Prostate gland (tissue), 2 donors: Measurements from ENCODE around the gene PDZD4. TPM values are rescaled to one million over a fixed set of nuclear protein-coding genes. Genes with fewer than 3 reads are reported as not detected.

Experiments
- DNase-seq: peaks from one replicate; pipeline ENCODE4 v3.0.0-alpha.2; 2019; ENCODE audit warnings: low spot score
- H3K27ac ChIP-seq, 2 donors: fragments of 200-600 bp; sonication (generic); 2 replicates each; pipeline ENCODE4 v1.5.1; 2017 to 2019
- H3K27me3 ChIP-seq: fragments of 200-600 bp; sonication (generic); replicated peaks from 2 replicates; pipeline ENCODE4 v1.5.1; 2019; ENCODE audit not compliant: insufficient read depth
- H3K36me3 ChIP-seq, 2 donors: fragments of 200-600 bp; sonication (generic); 1 replicate in 1 of 2; 2 replicates in 1 of 2; pipeline versions ENCODE4 v1.5.1 to v1.8.1; 2017 to 2019
- H3K4me1 ChIP-seq: fragments of 200-600 bp; sonication (generic); replicated peaks from 2 replicates; pipeline ENCODE4 v1.5.1; 2019
- H3K4me3 ChIP-seq, 2 donors: fragments of 200-600 bp; sonication (generic); 2 replicates each; pipeline ENCODE4 v1.5.1; 2017 to 2019
- H3K9me3 ChIP-seq: fragments of 200-600 bp; sonication (generic); 2 replicates; pipeline ENCODE4 v1.5.1; 2017
- POLR2A ChIP-seq: fragments of 450-650 bp; IDR thresholded peaks from one replicate; pipeline ENCODE4 v1.6.1; 2016; ENCODE audit warnings: antibody characterized with exemption, mild to moderate bottlenecking
- POLR2AphosphoS5 ChIP-seq: sonication (generic); formaldehyde crosslinking; IDR thresholded peaks from one replicate; pipeline ENCODE4 v1.6.1; 2017; ENCODE audit warnings: antibody characterized with exemption
- WGBS: methylation state at CpG from one replicate; pipeline ENCODE4 v1.1.5; 2018; 5-methylcytosine and 5-hydroxymethylcytosine counted together
- intact Hi-C: fragments of 100-400 bp; cut with DNase I; formaldehyde crosslinking; loops from one replicate; pipeline ENCODE4 v1.14.2; 2022
- total RNA-seq, 2 donors: library from RNA; depleted of rRNA; stranded (reverse); fragments of >200 nt; gene quantifications; one replicate each; pipeline ENCODE4 v1.1.0, GENCODE V29; 2016
- TF ChIP-seq, protein P1 (sequence below), 4 experiments: fragments of 200-600 bp in 2 of 4; fragments of 450-650 bp in 2 of 4; sonication (generic) in 2 of 4; IDR thresholded peaks; 1 replicate in 3 of 4; 2 replicates in 1 of 4; pipeline ENCODE4 v1.5.1; 2016 to 2019; ENCODE audit warnings: antibody characterized with exemption in 4 of 4, mild to moderate bottlenecking in 2 of 4, moderate library complexity in 2 of 4

The PDZD4 gene, protein sequence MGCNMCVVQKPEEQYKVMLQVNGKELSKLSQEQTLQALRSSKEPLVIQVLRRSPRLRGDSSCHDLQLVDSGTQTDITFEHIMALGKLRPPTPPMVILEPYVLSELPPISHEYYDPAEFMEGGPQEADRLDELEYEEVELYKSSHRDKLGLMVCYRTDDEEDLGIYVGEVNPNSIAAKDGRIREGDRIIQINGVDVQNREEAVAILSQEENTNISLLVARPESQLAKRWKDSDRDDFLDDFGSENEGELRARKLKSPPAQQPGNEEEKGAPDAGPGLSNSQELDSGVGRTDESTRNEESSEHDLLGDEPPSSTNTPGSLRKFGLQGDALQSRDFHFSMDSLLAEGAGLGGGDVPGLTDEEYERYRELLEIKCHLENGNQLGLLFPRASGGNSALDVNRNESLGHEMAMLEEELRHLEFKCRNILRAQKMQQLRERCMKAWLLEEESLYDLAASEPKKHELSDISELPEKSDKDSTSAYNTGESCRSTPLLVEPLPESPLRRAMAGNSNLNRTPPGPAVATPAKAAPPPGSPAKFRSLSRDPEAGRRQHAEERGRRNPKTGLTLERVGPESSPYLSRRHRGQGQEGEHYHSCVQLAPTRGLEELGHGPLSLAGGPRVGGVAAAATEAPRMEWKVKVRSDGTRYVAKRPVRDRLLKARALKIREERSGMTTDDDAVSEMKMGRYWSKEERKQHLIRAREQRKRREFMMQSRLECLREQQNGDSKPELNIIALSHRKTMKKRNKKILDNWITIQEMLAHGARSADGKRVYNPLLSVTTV
- total RNA-seq, result 10 to 100 TPM in 1 of 2 donors, 1 to 10 TPM in 1; 7.2 to 16.8 TPM

DNA sequence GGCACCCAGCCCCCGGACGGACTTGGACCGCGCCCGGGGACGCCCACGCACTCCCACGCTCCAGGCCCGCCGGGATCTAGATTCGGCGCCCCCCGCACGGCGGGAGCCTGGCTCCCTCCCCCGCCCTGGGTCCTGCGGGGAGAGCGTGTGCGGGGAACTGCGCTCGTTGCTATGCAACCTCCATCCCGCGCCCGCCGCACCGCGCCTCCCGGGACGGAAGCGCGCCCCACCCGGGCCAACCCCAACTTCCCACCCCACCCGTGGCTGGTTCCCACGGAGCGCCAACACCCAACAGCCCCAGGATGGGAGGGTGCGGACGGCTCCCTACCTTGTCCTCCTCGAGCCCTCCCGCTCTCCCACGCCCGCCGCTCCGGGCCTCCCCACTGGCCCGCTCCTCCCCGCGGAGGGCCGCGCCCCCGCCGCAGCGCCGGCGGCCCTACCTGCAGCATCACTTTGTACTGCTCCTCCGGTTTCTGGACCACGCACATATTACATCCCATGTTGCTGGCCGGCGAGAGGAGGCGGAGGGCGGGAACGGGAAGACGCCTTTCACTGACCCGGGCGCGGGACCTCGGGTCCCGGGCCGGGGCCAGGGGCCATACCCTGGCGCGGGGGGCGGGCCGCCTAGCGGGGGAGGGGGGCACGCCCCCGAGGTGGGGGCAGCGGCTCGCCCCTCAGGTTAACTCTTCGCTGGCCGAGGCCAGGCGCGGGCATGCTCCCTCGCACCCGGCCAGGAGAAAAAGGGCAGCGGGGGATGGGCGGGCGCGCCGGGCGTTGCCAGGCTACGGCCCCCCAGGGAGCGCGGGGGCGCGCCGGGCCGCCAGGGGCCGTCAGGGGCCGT, at the start of gene PDZD4:
Gene PDZD4 (minus strand): TSS at position 746 of the 841 bp plus-strand sequence. CDS start 246 bp downstream, at position 500.
- Histone ChIP-seq H3K4me3 (peak within 1 kb of the TSS; percentile 22), H3K36me3 (no peaks in the 10 kb centered on the region), H3K4me1 (no peaks in the 10 kb centered on the region), H3K27me3 (no peaks in the 10 kb centered on the region), H3K27ac (no peak within 1 kb of the TSS), H3K9me3 (no peaks in the 10 kb centered on the region)
- intact Hi-C loops, result no loop called here
- no peak for DNase-seq
- TF ChIP-seq POLR2AphosphoS5 (no peak), POLR2A (no peak)
- 0% methylated on average over 15 of the region's 97 CpGs for WGBS

DNA sequence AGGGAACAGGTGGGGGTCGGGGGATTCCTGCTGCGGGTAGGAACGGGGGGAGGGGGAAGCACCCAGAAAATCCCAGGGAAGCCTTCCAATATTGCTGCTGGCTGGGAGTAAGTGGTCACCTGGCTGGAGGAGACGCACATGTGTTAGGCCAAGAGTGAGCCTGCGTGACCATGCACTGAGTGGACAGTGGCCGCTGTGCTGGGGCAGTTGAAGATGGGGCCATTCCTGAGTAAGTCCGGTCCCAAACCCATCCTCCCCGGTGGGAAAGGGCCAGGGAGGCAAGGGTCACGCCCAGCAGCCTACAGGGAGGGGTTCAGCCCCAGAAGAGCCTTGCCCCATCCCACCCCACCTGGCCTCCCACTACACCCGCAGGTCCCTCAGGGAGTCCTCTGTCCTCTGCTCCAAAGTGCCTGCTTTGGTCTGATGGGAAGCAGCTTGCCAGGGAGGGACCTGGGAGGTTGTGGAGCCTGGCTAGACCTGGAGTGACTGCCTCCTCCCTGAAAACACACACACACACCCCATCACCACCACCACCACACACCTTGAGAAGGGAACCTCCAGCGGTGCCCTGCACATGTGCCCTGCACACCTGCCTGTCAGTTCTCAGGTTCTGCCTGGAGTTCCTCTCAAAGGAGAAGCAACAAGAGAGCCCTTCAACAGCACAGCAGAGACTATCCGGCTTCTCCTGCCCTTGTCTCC, 49.5 kb upstream of the PDZD4 start:
- Histone ChIP-seq H3K4me1 (no peaks in the 10 kb centered on the region), H3K4me3 (no peak overlapping the region), H3K27me3 (peaks cover 2% of the 10 kb centered on the region), H3K36me3 (no peaks in the 10 kb centered on the region), H3K9me3 (no peaks in the 10 kb centered on the region), H3K27ac (no peak overlapping the region)
- intact Hi-C loops, result no loop called here
- 58% methylated on average over 10 of the region's 12 CpGs for WGBS
- DNase-seq, result no peak
- TF ChIP-seq POLR2AphosphoS5 (no peak), POLR2A (no peak)
- TF ChIP-seq, protein P1, sequence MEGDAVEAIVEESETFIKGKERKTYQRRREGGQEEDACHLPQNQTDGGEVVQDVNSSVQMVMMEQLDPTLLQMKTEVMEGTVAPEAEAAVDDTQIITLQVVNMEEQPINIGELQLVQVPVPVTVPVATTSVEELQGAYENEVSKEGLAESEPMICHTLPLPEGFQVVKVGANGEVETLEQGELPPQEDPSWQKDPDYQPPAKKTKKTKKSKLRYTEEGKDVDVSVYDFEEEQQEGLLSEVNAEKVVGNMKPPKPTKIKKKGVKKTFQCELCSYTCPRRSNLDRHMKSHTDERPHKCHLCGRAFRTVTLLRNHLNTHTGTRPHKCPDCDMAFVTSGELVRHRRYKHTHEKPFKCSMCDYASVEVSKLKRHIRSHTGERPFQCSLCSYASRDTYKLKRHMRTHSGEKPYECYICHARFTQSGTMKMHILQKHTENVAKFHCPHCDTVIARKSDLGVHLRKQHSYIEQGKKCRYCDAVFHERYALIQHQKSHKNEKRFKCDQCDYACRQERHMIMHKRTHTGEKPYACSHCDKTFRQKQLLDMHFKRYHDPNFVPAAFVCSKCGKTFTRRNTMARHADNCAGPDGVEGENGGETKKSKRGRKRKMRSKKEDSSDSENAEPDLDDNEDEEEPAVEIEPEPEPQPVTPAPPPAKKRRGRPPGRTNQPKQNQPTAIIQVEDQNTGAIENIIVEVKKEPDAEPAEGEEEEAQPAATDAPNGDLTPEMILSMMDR (IDR thresholded peaks at IDR 0.05), result no peak

DNA sequence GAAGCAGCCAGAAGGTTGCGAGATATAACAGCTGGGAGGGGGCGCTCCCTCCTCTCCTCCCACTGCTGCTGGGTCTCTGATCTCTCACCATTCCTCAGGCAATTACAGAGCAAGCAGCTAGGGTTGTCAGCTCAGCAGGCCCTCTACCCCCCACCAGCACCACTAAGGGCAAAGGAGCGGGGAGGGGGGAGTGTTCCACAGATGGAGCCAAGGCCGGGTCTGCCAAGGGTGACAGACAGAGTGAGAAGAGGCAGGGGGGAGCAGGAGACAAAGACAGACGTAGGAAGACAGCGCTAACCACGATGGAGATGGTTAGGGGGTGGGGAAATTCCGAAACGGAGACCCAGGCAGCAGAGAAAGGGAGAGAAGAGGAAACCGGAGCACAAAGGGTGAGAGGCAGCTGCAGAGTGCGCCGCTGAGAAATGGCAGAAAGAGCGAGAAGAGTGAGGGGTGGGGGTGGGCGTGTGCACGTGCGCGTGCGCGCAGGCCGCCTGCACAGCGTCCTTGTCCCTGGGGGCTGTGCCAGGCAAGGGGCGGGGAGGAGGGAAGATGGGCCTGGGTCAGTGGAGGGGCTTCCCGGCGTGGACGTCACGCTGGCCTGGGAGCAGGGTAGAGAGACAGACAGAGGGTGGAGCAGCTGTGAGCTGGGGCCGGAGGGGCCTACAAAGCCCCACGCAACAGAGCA, 48.8 kb upstream of the PDZD4 start:
- WGBS, result 8% methylated on average over 16 of the region's 28 CpGs
- H3K4me3 ChIP-seq, result no peak overlapping the region
- H3K4me1 ChIP-seq, result no peaks in the 10 kb centered on the region
- H3K27ac ChIP-seq, result no peak overlapping the region
- TF ChIP-seq, protein P1 (IDR thresholded peaks at IDR 0.05), result no peak
- no peak for TF ChIP-seq POLR2AphosphoS5
- TF ChIP-seq POLR2A, result no peak
- DNase-seq, result no peak
- intact Hi-C loops, result no loop called here
- no peaks in the 10 kb centered on the region for H3K27me3 ChIP-seq
- H3K9me3 ChIP-seq, result no peaks in the 10 kb centered on the region
- no peaks in the 10 kb centered on the region for H3K36me3 ChIP-seq

DNA sequence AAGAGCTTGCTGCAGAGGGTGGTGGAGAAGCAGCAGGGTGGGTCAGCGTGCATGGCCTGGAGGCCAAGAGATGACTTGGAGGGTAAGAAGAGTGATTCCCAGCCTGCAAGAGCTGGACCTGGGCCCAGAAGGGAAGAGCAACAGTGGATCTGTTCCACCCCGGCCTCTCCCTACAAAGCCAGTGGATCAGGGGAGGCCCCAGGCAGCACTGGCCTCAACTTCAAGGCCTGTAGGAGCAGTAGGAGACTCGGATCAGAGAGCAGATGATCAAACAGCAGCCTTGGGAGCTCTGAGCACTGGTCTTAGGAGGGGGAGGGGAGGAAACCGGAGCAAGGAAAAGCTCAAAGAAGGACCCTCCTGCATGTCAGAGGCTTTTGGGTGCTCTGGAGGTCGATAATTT, 48.0 kb upstream of the PDZD4 start:
- Histone ChIP-seq H3K27ac (no peak overlapping the region), H3K4me3 (no peak overlapping the region), H3K27me3 (no peaks in the 10 kb centered on the region), H3K36me3 (no peaks in the 10 kb centered on the region), H3K4me1 (no peaks in the 10 kb centered on the region), H3K9me3 (no peaks in the 10 kb centered on the region)
- TF ChIP-seq, protein P1 (IDR thresholded peaks at IDR 0.05), result no peak
- TF ChIP-seq POLR2AphosphoS5, result no peak
- TF ChIP-seq POLR2A, result no peak
- whole genome bisulfite sequencing, result 26% methylated on average over 4 of the region's 5 CpGs
- no peak for DNase-seq
- intact Hi-C loops, result no loop called here
